KMS-11 (cell line): ENCODE data around the gene UGT2B7.

Experiments used
- H2AFZ ChIP-seq: fragments of 200-600 bp; sonication (generic); 2 replicates; pipeline ENCODE4 v1.6.1; 2016; ENCODE audit warnings: antibody characterized with exemption, mixed run types, low read depth
- H3K27ac ChIP-seq: fragments of 200-600 bp; sonication (generic); 2 replicates; pipeline ENCODE4 v1.6.1; 2016; ENCODE audit warnings: mild to moderate bottlenecking, mixed run types
- H3K27me3 ChIP-seq: fragments of 200-600 bp; sonication (generic); 2 replicates; pipeline ENCODE4 v1.6.1; 2017; ENCODE audit warnings: mild to moderate bottlenecking, low read depth, mixed run types, moderate library complexity; ENCODE audit not compliant: insufficient read depth
- H3K36me3 ChIP-seq: fragments of 200-600 bp; sonication (generic); 2 replicates; pipeline ENCODE4 v1.6.1; 2017; ENCODE audit warnings: mild to moderate bottlenecking, mixed run types; ENCODE audit not compliant: insufficient read depth
- H3K4me1 ChIP-seq: fragments of 200-600 bp; sonication (generic); 2 replicates; pipeline ENCODE4 v1.6.1; 2016; ENCODE audit warnings: mild to moderate bottlenecking, low read depth, mixed run types; ENCODE audit not compliant: poor library complexity, severe bottlenecking
- H3K4me2 ChIP-seq: fragments of 200-600 bp; sonication (generic); 2 replicates; pipeline ENCODE4 v1.7.0; 2016; ENCODE audit warnings: mild to moderate bottlenecking, mixed run types
- H3K4me3 ChIP-seq: fragments of 200-600 bp; sonication (generic); IDR thresholded peaks from 2 replicates; pipeline ENCODE4 v1.6.1; 2017; ENCODE audit warnings: low read depth, low read length, mixed read lengths; ENCODE audit not compliant: insufficient read depth
- H3K79me2 ChIP-seq: fragments of 200-600 bp; sonication (generic); 2 replicates; pipeline ENCODE4 v1.6.1; 2016; ENCODE audit warnings: low read depth, mixed run types; ENCODE audit not compliant: insufficient read depth
- H3K9ac ChIP-seq: fragments of 200-600 bp; sonication (generic); 2 replicates; pipeline ENCODE4 v1.6.1; 2016; ENCODE audit warnings: mild to moderate bottlenecking, mixed run types
- H4K20me1 ChIP-seq: fragments of 200-600 bp; sonication (generic); 2 replicates; pipeline ENCODE4 v1.6.1; 2016; ENCODE audit warnings: mild to moderate bottlenecking, mixed run types; ENCODE audit not compliant: insufficient read depth
- TF ChIP-seq, protein P1 (sequence below): fragments of 200-600 bp; sonication (generic); conservative IDR thresholded peaks from 2 replicates; pipeline ENCODE4 v1.6.1; 2017; ENCODE audit warnings: low read depth, mild to moderate bottlenecking, antibody characterized with exemption, low read length, moderate library complexity, mixed read lengths

The UGT2B7 gene

GRCh38 chr4:69141320-69141719, 45.0 kb downstream of the UGT2B7 start:
- TF ChIP-seq, protein P1, sequence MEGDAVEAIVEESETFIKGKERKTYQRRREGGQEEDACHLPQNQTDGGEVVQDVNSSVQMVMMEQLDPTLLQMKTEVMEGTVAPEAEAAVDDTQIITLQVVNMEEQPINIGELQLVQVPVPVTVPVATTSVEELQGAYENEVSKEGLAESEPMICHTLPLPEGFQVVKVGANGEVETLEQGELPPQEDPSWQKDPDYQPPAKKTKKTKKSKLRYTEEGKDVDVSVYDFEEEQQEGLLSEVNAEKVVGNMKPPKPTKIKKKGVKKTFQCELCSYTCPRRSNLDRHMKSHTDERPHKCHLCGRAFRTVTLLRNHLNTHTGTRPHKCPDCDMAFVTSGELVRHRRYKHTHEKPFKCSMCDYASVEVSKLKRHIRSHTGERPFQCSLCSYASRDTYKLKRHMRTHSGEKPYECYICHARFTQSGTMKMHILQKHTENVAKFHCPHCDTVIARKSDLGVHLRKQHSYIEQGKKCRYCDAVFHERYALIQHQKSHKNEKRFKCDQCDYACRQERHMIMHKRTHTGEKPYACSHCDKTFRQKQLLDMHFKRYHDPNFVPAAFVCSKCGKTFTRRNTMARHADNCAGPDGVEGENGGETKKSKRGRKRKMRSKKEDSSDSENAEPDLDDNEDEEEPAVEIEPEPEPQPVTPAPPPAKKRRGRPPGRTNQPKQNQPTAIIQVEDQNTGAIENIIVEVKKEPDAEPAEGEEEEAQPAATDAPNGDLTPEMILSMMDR, result no peak
- no peaks in the 10 kb centered on the region for H4K20me1 ChIP-seq
- peaks cover 10% of the 10 kb centered on the region for H3K4me1 ChIP-seq
- no peak overlapping the region for H3K4me2 ChIP-seq
- no peaks in the 10 kb centered on the region for H3K79me2 ChIP-seq
- H3K4me3 ChIP-seq, result no peak overlapping the region
- H3K36me3 ChIP-seq, result no peaks in the 10 kb centered on the region
- no peak overlapping the region for H3K9ac ChIP-seq
- no peak overlapping the region for H3K27ac ChIP-seq
- no peaks in the 10 kb centered on the region for H3K27me3 ChIP-seq
- no peak overlapping the region for H2AFZ ChIP-seq

DNA sequence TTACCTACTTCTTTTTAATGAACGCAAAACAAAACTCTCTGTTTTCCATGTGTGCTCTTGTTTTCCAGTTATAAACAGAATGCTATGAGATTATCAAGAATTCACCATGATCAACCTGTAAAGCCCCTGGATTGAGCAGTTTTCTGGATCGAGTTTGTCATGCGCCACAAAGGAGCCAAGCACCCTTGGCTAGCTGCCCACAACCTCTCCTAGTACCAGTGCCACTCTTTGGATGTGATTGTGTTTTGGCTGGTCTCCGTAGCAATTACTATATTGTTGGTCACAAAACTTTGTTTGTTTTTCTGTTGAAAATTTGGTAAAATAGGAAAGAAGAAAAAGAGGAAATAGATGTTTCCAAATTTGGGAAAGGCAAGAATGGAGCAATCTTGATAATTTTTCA, 51.1 kb downstream of the UGT2B7 start:
- Histone ChIP-seq H4K20me1 (no peaks in the 10 kb centered on the region), H3K4me2 (no peak overlapping the region), H3K36me3 (no peaks in the 10 kb centered on the region), H2AFZ (no peak overlapping the region), H3K4me3 (no peak overlapping the region), H3K79me2 (no peaks in the 10 kb centered on the region), H3K27me3 (no peaks in the 10 kb centered on the region), H3K27ac (no peak overlapping the region), H3K9ac (no peak overlapping the region), H3K4me1 (no peaks in the 10 kb centered on the region)
- TF ChIP-seq, protein P1, result no peak

GRCh38 chr4:69154021-69154420, 57.7 kb downstream of the UGT2B7 start:
- no peaks in the 10 kb centered on the region for H3K36me3 ChIP-seq
- H3K4me2 ChIP-seq, result no peak overlapping the region
- no peak overlapping the region for H3K4me3 ChIP-seq
- no peak overlapping the region for H2AFZ ChIP-seq
- no peak overlapping the region for H3K9ac ChIP-seq
- H3K27ac ChIP-seq, result no peak overlapping the region
- H4K20me1 ChIP-seq, result no peaks in the 10 kb centered on the region
- no peaks in the 10 kb centered on the region for H3K79me2 ChIP-seq
- TF ChIP-seq, protein P1, result no peak
- no peaks in the 10 kb centered on the region for H3K4me1 ChIP-seq
- H3K27me3 ChIP-seq, result no peaks in the 10 kb centered on the region

DNA sequence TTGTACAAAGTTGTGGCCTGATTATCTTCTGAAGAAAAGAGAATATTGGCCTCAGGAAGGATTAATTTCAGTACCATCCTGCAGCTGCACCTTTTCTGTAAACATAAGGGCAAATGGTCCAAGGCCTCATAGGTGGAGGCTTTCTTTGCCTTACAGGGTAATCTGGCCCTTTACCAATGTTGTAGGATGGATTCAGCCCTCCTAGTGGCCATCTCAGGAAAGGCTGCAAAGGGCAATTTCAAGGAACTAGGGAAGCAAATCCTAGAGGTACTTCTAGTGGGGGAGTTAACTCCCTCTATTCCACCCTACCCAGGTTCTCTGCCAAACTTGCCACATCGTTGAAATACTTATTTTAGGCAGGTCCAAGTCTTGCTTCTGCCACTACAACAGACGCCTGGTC, 60.6 kb downstream of the UGT2B7 start:
- no peaks in the 10 kb centered on the region for H3K4me1 ChIP-seq
- TF ChIP-seq, protein P1, result no peak

More for the DNA sequence above, 60.6 kb downstream of the UGT2B7 start:
- Histone ChIP-seq H2AFZ (no peak overlapping the region), H3K27ac (no peak overlapping the region), H4K20me1 (no peaks in the 10 kb centered on the region), H3K4me3 (no peak overlapping the region), H3K79me2 (no peaks in the 10 kb centered on the region), H3K36me3 (no peaks in the 10 kb centered on the region), H3K9ac (no peak overlapping the region), H3K27me3 (no peaks in the 10 kb centered on the region), H3K4me2 (no peak overlapping the region)
